Body of pancreas (tissue), 4 donors: ENCODE data around the gene CFAP90.

ENCODE experiments used
- POLR2A ChIP-seq, 3 donors: fragments of 450-650 bp; IDR thresholded peaks; one replicate each; pipeline ENCODE4 v1.6.1; 2016; ENCODE audit warnings: antibody characterized with exemption in 3 of 3, mild to moderate bottlenecking in 2 of 3
- TF ChIP-seq, protein P1 (sequence below), 7 experiments: fragments of 450-650 bp in 4 of 7; fragments of 200-600 bp in 3 of 7; sonication (generic) in 3 of 7; IDR thresholded peaks; one replicate each; pipeline ENCODE4 v1.5.1; 2016 to 2019; ENCODE audit warnings: antibody characterized with exemption in 7 of 7

DNA sequence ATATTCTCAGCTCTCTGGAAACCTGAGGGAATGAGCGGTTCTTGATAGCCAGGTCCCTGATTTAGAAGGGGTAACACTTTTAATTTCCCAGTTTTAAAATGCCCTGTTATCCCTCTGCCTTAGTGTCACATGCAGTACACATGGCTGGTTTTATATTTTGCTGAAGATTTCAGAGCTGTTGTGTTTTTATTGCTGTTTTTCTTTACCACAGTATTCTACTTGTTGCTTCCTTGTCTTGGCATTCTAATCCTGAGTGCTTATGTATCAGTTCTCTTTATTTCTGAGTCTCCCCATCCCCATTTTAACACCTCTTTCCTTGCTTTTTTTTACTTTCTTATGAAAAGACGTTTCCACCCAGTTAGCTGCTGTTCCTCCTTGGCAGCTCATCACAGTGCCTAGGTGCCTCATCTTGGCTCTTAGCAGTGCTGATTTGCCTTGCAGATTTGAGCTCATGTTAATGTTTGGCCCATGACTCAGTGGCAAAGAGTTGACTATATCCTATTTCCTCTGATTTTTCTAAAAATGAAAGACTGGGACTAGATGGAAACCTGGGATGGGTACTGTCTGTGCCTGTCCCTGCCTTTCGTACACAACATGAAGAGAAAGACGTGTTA, 21.7 kb upstream of the CFAP90 start:
- TF ChIP-seq, protein P1, sequence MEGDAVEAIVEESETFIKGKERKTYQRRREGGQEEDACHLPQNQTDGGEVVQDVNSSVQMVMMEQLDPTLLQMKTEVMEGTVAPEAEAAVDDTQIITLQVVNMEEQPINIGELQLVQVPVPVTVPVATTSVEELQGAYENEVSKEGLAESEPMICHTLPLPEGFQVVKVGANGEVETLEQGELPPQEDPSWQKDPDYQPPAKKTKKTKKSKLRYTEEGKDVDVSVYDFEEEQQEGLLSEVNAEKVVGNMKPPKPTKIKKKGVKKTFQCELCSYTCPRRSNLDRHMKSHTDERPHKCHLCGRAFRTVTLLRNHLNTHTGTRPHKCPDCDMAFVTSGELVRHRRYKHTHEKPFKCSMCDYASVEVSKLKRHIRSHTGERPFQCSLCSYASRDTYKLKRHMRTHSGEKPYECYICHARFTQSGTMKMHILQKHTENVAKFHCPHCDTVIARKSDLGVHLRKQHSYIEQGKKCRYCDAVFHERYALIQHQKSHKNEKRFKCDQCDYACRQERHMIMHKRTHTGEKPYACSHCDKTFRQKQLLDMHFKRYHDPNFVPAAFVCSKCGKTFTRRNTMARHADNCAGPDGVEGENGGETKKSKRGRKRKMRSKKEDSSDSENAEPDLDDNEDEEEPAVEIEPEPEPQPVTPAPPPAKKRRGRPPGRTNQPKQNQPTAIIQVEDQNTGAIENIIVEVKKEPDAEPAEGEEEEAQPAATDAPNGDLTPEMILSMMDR (IDR thresholded peaks at IDR 0.05) = no peak
- no peak for TF ChIP-seq POLR2A (IDR thresholded peaks at IDR 0.05)
